ENCODE data around the gene RORB.
A peak's percentile ranks its signal among the peaks of the same experiment; 100 is the strongest.

The RORB gene

DNA sequence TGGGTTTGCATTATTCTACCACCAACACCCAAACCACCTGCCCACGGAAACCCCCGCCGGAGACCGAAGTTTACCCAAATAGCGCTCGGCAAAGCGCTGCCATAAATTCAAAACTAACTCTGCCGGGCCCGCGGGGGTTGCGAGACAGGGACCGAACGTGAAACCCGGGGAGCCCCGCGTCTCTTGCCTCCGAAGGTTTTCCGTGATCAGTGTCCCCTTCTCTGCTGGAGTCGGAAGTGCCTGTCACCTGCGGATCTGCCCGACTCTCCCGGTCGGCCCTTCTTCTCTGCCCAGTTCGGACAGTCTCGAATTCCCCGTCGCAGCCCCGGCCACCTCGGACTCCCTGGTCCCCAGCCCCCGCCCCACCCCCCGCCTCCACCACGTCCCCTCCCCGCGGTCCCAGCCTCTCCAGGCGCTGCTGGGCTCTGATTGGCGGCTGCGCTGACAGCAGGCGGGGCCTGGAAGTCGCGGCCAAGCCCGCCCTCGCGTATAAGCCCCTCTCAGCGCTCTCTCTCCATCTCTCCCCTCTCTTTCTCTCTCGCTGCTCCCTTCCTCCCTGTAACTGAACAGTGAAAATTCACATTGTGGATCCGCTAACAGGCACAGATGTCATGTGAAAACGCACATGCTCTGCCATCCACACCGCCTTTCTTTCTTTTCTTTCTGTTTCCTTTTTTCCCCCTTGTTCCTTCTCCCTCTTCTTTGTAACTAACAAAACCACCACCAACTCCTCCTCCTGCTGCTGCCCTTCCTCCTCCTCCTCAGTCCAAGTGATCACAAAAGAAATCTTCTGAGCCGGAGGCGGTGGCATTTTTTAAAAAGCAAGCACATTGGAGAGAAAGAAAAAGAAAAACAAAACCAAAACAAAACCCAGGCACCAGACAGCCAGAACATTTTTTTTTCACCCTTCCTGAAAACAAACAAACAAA lies at the start of gene RORB:
TSS of gene RORB (plus strand) at position 517 of the 929 bp plus-strand sequence. CDS start 642 bp downstream, outside the sequence.
- peak; percentile 27 for DNase-seq

DNA sequence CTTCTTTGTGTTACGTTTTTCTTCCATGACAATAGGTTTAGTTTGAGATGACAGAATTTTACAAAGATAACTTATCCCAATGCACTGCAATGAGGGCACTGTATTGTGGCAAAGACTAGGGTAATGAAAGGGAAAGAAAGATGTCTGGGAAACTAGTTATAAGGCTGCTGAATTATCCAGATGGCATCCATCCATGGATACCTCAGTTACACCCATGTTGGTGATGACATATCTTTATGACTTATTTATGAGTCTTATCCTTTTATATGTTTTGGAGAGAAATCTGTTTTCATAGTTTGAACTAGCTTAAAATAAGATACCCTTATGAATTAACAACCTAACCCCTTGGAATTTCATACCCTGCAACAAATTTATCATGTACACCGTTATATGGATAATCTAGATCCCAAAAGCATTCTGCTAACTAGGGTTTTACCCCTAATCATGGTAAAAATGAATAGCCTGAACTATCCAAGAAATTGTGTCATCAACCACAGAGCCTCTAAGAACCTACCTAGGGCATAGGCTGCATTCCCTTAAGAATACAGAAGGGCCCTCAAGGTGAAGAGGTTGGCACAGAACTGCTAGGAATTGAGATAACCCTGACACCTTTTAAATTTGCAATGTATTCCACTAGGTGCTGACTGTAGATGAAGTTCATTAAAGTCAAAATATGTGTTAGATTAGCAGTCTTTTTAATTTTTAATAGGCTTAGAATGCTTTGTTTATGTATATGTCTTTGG lies 49.5 kb upstream of the RORB start:
- DNase-seq = no peak

- no peak for DNase-seq
These were observed 48.1 kb upstream of the RORB start for GRCh38 chr9:74449060-74449459.

- no peak for DNase-seq
These were observed 38.3 kb upstream of the RORB start for GRCh38 chr9:74458832-74459231.

DNA sequence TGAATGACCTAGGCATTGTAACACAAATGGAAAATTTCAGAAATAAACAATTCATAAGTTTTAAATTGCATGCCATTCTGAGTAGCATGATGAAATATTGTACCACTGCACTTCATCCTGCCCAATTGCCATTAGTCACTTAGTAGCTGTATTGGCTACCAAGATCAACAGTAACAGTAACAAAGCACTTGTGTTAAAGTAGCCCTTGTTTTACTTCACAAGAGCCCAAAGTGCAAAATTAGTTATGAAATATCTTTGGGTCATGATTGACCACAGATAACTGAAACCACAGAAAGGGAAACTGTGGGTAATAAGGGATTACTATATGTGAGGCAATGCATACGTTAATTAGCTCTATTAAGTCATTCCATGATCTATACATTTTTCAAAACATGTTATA lies 33.3 kb upstream of the RORB start:
- DNase-seq = no peak

- no peak for DNase-seq
These were observed 18.5 kb upstream of the RORB start for GRCh38 chr9:74478606-74479005.

- DNase-seq = no peak
These were observed 17.4 kb upstream of the RORB start for GRCh38 chr9:74479711-74480110.

DNA sequence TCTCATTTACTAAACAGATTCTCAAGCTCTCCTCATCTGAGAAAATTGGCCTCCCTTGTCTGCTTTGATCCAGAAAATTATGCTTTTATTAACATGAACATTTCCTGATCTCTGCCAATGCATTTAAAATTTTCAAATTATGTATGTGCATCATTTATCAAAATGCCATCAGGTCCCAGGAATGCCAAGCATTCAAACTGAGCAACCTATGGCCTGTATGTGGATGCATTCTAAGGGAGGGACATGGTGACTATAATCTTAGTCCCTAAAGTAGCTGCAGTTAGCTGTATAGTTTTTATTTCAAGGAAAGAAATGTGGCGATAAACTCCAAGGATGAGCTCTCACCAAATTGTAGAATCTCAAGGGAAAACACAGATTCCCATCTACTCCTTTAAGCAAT lies 9.7 kb upstream of the RORB start:
- DNase-seq = no peak

DNA sequence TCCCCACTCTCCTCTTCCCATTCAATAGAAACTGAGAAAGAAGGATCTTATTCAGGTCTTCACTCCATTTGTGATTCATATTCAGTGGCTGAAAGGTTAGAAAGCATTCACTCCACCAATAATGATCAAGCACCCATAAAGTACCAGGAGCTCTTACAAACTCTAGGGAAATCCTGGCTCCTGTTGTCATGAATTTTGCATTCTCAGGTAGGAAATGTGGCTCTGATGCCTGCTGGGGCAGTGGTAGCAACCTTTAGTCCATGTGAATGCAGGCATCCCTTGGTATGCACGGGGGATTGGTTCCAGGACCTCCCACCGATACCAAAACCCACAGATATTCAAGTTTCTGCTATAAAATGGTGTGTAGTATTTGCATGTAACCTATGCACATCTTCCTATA lies 3.6 kb upstream of the RORB start:
- DNase-seq = no peak

- DNase-seq = no peak
These were observed 2.6 kb upstream of the RORB start for GRCh38 chr9:74494490-74494889.

DNA sequence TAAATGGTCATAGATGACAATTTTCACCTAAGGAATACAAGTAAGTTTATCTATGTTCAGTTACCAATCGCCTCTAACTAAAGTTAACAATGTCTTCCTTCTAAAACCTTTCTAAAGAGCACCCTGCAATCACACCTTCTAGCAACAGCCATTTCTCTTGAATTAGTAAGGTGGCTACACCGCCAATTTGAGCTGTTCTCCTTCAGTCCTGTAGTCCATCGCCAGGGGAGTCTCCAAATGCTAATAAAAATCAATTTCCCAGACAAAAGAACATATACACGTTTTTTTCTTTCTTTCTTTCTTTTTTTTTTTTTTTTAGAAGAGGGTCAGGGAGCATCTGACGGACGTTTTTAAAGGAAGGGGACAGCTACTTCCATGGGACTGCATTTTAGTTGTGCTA lies 729 bp upstream of the RORB start:
- no peak for DNase-seq

DNA sequence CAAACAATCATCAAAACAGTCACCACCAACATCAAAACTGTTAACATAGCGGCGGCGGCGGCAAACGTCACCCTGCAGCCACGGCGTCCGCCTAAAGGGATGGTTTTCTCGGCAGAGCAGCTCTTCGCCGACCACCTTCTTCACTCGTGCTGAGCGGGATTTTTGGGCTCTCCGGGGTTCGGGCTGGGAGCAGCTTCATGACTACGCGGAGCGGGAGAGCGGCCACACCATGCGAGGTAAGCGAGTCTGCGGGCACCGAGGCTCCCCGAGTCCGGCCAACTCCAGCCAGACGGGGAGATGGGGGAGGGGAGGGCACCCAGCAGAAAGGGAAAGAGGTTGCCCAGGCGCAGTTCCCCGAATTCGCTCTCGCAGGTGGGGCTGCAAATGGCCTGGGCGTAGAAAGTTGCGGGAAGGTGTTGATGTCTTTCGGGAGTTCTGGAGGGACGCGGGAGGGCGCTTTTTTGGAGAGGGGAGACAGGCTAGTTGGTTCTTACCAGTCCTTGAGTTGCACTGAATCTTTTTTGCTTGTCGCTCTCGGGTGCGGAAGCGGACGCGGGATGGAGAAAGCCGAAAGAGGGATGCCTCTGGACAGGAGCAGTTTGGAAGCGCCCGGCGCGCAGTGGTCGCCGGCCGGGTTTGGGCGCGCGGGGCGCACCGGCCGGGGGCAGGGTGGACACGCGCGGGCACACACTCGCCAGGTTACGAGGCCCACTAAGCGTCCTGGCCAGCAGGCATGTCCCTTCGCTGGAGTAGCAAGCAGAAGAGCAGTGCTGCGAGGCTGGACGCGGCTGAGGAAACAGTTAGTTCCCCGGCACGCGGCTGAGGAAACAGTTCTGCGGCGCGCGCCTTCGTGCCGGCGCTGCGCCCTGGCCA lies 849 bp downstream of the RORB start:
- no peak for DNase-seq

- DNase-seq = no peak
These were observed 1.5 kb downstream of the RORB start for GRCh38 chr9:74498621-74499095.

- DNase-seq = no peak
These were observed 2.0 kb downstream of the RORB start for GRCh38 chr9:74499111-74499601.

DNA sequence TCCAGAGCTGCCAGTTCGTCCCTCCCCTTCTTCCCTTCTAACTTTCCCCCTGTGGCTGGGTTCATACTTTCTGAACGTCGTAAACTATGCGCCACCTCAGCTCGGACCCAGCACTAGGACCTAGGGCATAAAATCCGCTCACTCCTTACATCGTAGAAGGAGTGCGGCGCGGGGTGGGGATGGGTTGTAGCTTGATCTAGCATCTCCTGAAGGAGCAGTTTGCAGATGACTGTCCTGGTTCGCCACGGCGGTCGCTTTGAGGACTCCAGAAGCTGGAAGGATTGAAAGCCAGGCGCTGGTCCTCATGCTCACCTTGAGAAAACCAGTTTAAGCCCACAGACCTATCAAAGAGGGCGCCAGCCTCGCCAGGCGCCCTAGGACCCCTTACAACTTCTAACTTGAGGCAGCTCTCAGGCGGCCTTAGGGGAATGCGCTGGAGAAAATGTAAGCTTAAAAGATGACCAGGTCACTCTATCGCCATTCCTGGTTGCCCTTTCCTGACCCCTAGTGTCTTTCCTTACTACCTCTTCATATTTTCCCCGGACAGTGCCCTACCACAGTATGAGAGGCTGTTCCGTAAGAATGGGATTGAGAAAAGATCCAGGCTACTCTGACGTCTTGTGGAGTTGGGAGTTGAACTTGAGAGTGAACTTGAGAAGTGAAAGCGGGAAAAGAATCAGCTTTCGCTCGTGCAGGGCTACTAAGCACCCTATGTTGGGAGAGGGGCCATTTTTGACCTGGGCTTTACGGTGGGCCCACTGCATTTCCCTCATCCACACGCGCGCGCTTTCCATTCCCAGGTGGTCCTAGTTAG lies 2.8 kb downstream of the RORB start:
- no peak for DNase-seq

- no peak for DNase-seq
These were observed 3.4 kb downstream of the RORB start for GRCh38 chr9:74500584-74500924.

GRCh38 chr9:74501570-74501969 lies 4.4 kb downstream of the RORB start:
- no peak for DNase-seq

DNA sequence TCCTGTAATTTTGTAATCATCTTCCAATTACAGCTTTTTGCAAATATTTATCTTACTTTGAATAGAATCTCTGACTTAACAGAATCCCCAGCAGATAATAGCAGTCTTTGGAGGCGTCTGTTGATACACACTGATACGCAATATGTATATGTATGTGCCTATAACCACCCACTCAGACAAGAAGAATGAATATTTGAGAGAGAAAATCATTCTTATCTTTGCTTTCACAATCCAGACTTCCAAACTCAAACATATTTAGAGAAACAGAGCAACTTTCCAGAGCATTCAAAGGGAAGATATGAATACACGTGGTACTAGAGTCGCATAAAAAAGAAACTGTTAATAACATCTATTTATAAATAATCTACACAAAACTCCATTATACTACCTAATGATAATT lies 6.1 kb downstream of the RORB start:
- DNase-seq = no peak

GRCh38 chr9:74503666-74504065 lies 6.5 kb downstream of the RORB start:
- DNase-seq = no peak

DNA sequence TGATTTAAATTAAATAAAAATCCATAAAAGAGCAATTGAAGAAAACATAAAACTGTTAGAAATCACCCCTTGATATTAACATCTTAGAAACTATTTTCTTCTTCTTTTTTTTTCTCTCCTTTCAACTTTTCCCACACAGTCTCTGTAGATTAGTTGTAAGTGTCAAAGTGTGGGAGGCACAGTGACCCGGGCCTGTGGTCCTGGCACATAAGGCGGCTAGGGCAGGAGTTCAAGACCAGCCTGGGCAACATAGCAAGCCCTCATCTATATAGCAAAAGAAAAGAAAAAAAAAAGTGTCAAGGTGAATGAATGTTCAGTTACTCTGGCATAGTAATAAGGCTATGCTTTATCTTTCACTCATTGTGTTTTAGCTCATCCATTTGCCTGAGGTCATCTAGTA lies 14.2 kb downstream of the RORB start:
- DNase-seq = no peak

DNA sequence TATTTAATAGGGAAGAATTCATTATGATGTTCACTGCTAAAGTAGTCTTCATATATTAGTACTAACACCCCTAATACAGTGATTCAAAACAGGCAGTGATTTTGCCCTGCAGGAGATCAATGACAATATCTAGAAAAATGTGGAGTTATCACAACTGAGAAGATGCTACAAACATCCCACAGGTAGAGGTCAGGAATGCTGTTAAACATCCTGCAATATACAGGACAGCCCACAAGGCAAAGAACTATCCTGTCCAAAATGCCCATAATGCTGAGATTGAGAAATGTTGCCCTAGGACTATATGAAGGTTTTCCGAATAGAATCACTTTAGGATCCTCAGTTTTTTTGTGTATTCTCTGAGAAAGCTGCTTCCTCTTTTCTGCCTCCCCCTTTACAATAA lies 15.3 kb downstream of the RORB start:
- DNase-seq = no peak

DNA sequence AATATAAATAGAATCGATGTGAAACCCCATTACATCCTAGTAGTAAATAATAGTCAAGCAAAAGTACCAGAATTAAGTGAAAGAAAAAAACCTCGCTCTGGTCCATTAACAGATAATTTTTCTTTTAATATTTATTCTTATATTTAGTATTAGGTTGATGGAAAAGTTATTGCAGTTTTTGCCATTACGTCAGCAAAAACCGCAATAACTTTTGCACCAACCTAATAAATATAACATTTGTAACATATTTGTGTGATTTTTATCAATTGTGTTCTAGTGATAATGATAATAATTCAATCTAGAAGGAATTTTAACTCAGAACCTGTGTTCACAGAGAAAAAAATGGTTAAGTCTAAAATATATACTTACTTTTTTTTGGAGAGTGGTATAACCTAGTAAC lies 16.1 kb downstream of the RORB start:
- no peak for DNase-seq
